Posterior vena cava (tissue), 2 donors: ENCODE results near the gene RNF17. TPM values are rescaled to one million over a fixed set of nuclear protein-coding genes. Genes with fewer than 3 reads are reported as not detected.
"Not testable (repeated sequence)": the region's sequence is repeated elsewhere in the genome, so short reads cannot be mapped to it uniquely, and the experiment has no call there.

ENCODE experiments used
- DNase-seq: peaks from one replicate; pipeline ENCODE4 v3.0.0-alpha.2; 2020; ENCODE audit warnings: low spot score
- intact Hi-C, 2 donors: fragments of 100-400 bp; cut with DNase I; formaldehyde crosslinking; loops; one replicate each; pipeline versions ENCODE4 v1.14.1 to v1.14.2; 2022 to 2023
- total RNA-seq, 2 donors: library from RNA; stranded (reverse); fragmentation: NEBNext Ultra II Directional; extraction: Animal tissue kit (Norgen Biotek cat#: 25700); gene quantifications; one replicate each; pipeline ENCODE4 v1.2.1, GENCODE V29; 2021
- donor health status: DM: yes; HTN: yes; CAD: no.
- donor health status: DM: yes; HTN: yes; CAD: no.

RNF17 gene
- total RNA-seq, 2 donors from 2014 or later, result 0.14 TPM; not detected in 1

- intact Hi-C loops, result no loop called here
- DNase-seq, result no peak
These were observed 22.8 kb upstream of the RNF17 start for GRCh38 chr13:24741016-24741662.

GRCh38 chr13:24741791-24742190 is 22.2 kb upstream of the RNF17 start:
- intact Hi-C loops, result no loop called here
- DNase-seq, result no peak

GRCh38 chr13:24742294-24742693 is 21.7 kb upstream of the RNF17 start:
- intact Hi-C loops, result no loop called here
- DNase-seq, result no peak

GRCh38 chr13:24742977-24743376 is 21.0 kb upstream of the RNF17 start:
- no peak for DNase-seq
- intact Hi-C loops, result no loop called here

GRCh38 chr13:24744247-24744646 is 19.7 kb upstream of the RNF17 start:
- intact Hi-C loops, result no loop called here
- no peak for DNase-seq

GRCh38 chr13:24745516-24745860 is 18.5 kb upstream of the RNF17 start:
- DNase-seq, result no peak
- intact Hi-C loops, result no loop called here

GRCh38 chr13:24745861-24746617 is 17.9 kb upstream of the RNF17 start:
- intact Hi-C loops, result no loop called here
- no peak for DNase-seq

GRCh38 chr13:24746618-24747247 is 17.2 kb upstream of the RNF17 start:
- intact Hi-C loops, result no loop called here
- DNase-seq, result no peak

GRCh38 chr13:24747248-24748060 is 16.5 kb upstream of the RNF17 start:
- DNase-seq, result no peak
- intact Hi-C loops, result no loop called here

- intact Hi-C loops, result no loop called here
- DNase-seq, result no peak
These were observed 15.9 kb upstream of the RNF17 start for GRCh38 chr13:24748061-24748400.

- no peak for DNase-seq
- intact Hi-C loops, result no loop called here
These were observed 4.8 kb upstream of the RNF17 start for GRCh38 chr13:24759197-24759596.

GRCh38 chr13:24764276-24764630 is 284 bp downstream of the RNF17 start:
- DNase-seq, result no peak
- intact Hi-C loops, result no loop called here

- intact Hi-C loops, result no loop called here
- DNase-seq, result no peak
These were observed 13.2 kb downstream of the RNF17 start for GRCh38 chr13:24777171-24777570.

GRCh38 chr13:24784319-24784718 is 20.4 kb downstream of the RNF17 start:
- intact Hi-C loops, result no loop called here
- DNase-seq, result no peak

GRCh38 chr13:24788538-24788937 is 24.6 kb downstream of the RNF17 start:
- intact Hi-C loops, result no loop called here

GRCh38 chr13:24802074-24802473 is 38.1 kb downstream of the RNF17 start:
- intact Hi-C loops, result no loop called here
- no peak for DNase-seq

More at GRCh38 chr13:24788538-24788937, 24.6 kb downstream of the RNF17 start:
- DNase-seq, result no peak

GRCh38 chr13:24821207-24821606 is 57.2 kb downstream of the RNF17 start:
- DNase-seq, result no peak
- intact Hi-C loops, result no loop called here

GRCh38 chr13:24822640-24823039 is 58.7 kb downstream of the RNF17 start:
- DNase-seq, result no peak
- intact Hi-C loops, result no loop called here

- intact Hi-C loops, DNase-seq: not testable (repeated sequence)
These were observed 59.2 kb downstream of the RNF17 start for GRCh38 chr13:24823122-24823710.

GRCh38 chr13:24827799-24828198 is 63.8 kb downstream of the RNF17 start:
- intact Hi-C loops, result no loop called here
- no peak for DNase-seq
